ENCODE data around the gene EIF4A2. TPM values are rescaled to one million over a fixed set of nuclear protein-coding genes. Genes with fewer than 3 reads are reported as not detected.

EIF4A2 gene
- total RNA-seq (2022) (183 and 202 TPM in 2 replicates), Bru-seq, nascent RNA (percentile 100 among the genes with signal in this experiment), BruChase-seq, experiment 1, labeled RNA remaining after a 6-hour chase (percentile 99 among the genes with signal in this experiment), BruChase-seq, experiment 2, labeled RNA remaining after a 2-hour chase (percentile 100 among the genes with signal in this experiment)
- long read RNA-seq, transcript EIF4A2-205 (11 exons, 1,889 nt) = minor isoform, 7 of 199 reads
- long read RNA-seq, transcript EIF4A2-203 (10 exons, 1,751 nt) = minor isoform, 5 of 199 reads
- long read RNA-seq, transcript EIF4A2-202 (12 exons, 1,977 nt) = minor isoform, 14 of 199 reads
- long read RNA-seq, transcript EIF4A2-201 (11 exons, 1,919 nt) = major isoform, 22 of 199 reads
- long read RNA-seq, partial matches to known transcripts = 51 of 199 reads
- long read RNA-seq, other reads (novel, unspliced or antisense) = 94 of 199 reads

GRCh38 chr3:186783058-186783730 lies at the start of gene EIF4A2:
TSS of gene EIF4A2 (plus strand) at chr3:186783577. CDS start at chr3:186783611, 34 bp downstream.
- TF ChIP-seq CTCF (IDR thresholded peaks at IDR 0.05; ENCODE audit: unreplicated experiment) = no peak
- Mint-ChIP-seq H3K27me3 (ENCODE audit: insufficient read depth, unreplicated experiment) (no peaks in the 10 kb centered on the region), H3K4me1 (ENCODE audit: insufficient read depth, unreplicated experiment) (peaks cover 21% of the 10 kb centered on the region), H3K9me3 (ENCODE audit: unreplicated experiment) (no peaks in the 10 kb centered on the region), H3K4me3 (ENCODE audit: unreplicated experiment) (peak within 1 kb of the TSS; percentile 93), H3K27ac (ENCODE audit: low read depth, unreplicated experiment) (peak within 1 kb of the TSS; percentile 99), H3K36me3 (ENCODE audit: insufficient read depth, unreplicated experiment) (peaks cover 54% of the 10 kb centered on the region)
- intact Hi-C loops (cut with micrococcal nuclease) = loop anchor here (1.0 kb wide), 2 partner anchors 30 to 166 kb away; no protein-coding TSS in a partner anchor
- POLR2A ChIA-PET = interaction anchor here (0.6 to 7.1 kb wide), 58 partner anchors 9 to 1221 kb away, joined by 3 to 182 read pairs (median 5); partner anchors contain the start of genes AHSG, DNAJB11, FETUB and RFC4
- CTCF ChIA-PET = interaction anchor here (0.8 to 4.4 kb wide), 2 partner anchors 152 to 167 kb away, joined by 3 to 37 read pairs; no protein-coding TSS in a partner anchor
- no TSS peak for BruUV-seq (replicated peaks)
- DNase-seq (ENCODE audit: unreplicated experiment) = peak; percentile 88

- ChIA-PET POLR2A (interaction anchor here (0.8 kb wide), 1 partner anchor 126 kb away, joined by 4 read pairs; no protein-coding TSS in a partner anchor), CTCF (no interaction called here)
- no peak overlapping the region for H3K4me3 Mint-ChIP-seq (ENCODE audit: unreplicated experiment)
- peaks cover 7% of the 10 kb centered on the region for H3K4me1 Mint-ChIP-seq (ENCODE audit: insufficient read depth, unreplicated experiment)
- peaks cover 4% of the 10 kb centered on the region for H3K36me3 Mint-ChIP-seq (ENCODE audit: insufficient read depth, unreplicated experiment)
- peaks cover 7% of the 10 kb centered on the region for H3K9me3 Mint-ChIP-seq (ENCODE audit: unreplicated experiment)
- BruUV-seq (replicated peaks) = no TSS peak
- no peak for DNase-seq (ENCODE audit: unreplicated experiment)
- no peak for TF ChIP-seq CTCF (IDR thresholded peaks at IDR 0.05; ENCODE audit: unreplicated experiment)
- no peaks in the 10 kb centered on the region for H3K27me3 Mint-ChIP-seq (ENCODE audit: insufficient read depth, unreplicated experiment)
- H3K27ac Mint-ChIP-seq (ENCODE audit: low read depth, unreplicated experiment) = no peak overlapping the region
- intact Hi-C loops (cut with micrococcal nuclease) = no loop called here
Measured at GRCh38 chr3:186742618-186743380, 40.6 kb upstream of the EIF4A2 start.

GRCh38 chr3:186743666-186744065 lies 39.7 kb upstream of the EIF4A2 start:
- CTCF ChIA-PET = no interaction called here
- Mint-ChIP-seq H3K27ac (ENCODE audit: low read depth, unreplicated experiment) (no peak overlapping the region), H3K27me3 (ENCODE audit: insufficient read depth, unreplicated experiment) (no peaks in the 10 kb centered on the region), H3K9me3 (ENCODE audit: unreplicated experiment) (peaks cover 7% of the 10 kb centered on the region), H3K36me3 (ENCODE audit: insufficient read depth, unreplicated experiment) (peaks cover 4% of the 10 kb centered on the region), H3K4me1 (ENCODE audit: insufficient read depth, unreplicated experiment) (peaks cover 7% of the 10 kb centered on the region), H3K4me3 (ENCODE audit: unreplicated experiment) (no peak overlapping the region)
- DNase-seq (ENCODE audit: unreplicated experiment) = no peak
- POLR2A ChIA-PET = no interaction called here
- intact Hi-C loops (cut with micrococcal nuclease) = no loop called here
- no TSS peak for BruUV-seq (replicated peaks)
- no peak for TF ChIP-seq CTCF (IDR thresholded peaks at IDR 0.05; ENCODE audit: unreplicated experiment)
